ENCODE results near the gene WDFY4.

WDFY4 gene

GRCh38 chr10:48939790-48940325 is 255.2 kb downstream of the WDFY4 start, which contains the start of gene LRRC18:
LRRC18 (minus strand) TSS chr10:48939840; CDS start chr10:48914155, 25,685 bp downstream.
- H3K9me3 ChIP-seq (ENCODE audit: control insufficient read depth in 5 of 5, low read length in 5 of 5) = no peaks in the 10 kb centered on the region
- peaks cover 0 to 2% (median 0%) of the 10 kb centered on the region in 5 donors for H3K4me1 ChIP-seq (ENCODE audit: control insufficient read depth in 5 of 5, insufficient read depth in 5 of 5, low read length in 5 of 5)
- H3K27me3 ChIP-seq (ENCODE audit: control insufficient read depth in 5 of 5, insufficient read depth in 4 of 5, low read length in 5 of 5) = no peaks in the 10 kb centered on the region
- H3K4me3 ChIP-seq (ENCODE audit: low read depth in 1 of 5, low read length in 5 of 5) = no peak within 1 kb of the TSS
- H3K27ac ChIP-seq (ENCODE audit: low read depth, low read length) = no peak within 1 kb of the TSS
- H3K9ac ChIP-seq (ENCODE audit: low read length in 5 of 5) = no peak within 1 kb of the TSS
- no peaks in the 10 kb centered on the region for H3K36me3 ChIP-seq (ENCODE audit: control insufficient read depth in 5 of 5, insufficient read depth in 5 of 5, low read length in 5 of 5)

DNA sequence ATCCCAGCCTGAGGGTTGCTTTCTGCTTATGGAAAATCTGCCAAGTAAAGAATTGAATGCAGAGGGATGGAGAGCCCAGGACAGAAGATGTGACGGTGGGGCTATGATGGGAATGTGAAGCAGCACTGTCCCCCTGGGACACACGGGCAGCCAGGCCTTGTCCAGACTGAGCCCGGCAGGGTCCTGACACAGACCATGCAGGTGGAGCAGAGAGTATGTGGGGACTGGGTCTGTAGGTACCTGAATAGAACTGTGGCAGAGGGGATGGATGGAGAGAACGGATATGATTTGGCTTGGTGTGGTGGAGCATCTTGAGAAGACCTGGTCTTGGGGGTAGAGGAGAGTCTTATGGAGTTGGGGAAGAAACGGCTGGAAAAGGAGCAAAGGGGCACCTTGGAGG is 255.7 kb downstream of the WDFY4 start:
- Histone ChIP-seq H3K27ac (ENCODE audit: low read depth, low read length) (no peak overlapping the region), H3K4me3 (ENCODE audit: low read depth in 1 of 5, low read length in 5 of 5) (no peak overlapping the region), H3K9ac (ENCODE audit: low read length in 5 of 5) (no peak overlapping the region), H3K9me3 (ENCODE audit: control insufficient read depth in 5 of 5, low read length in 5 of 5) (no peaks in the 10 kb centered on the region), H3K36me3 (ENCODE audit: control insufficient read depth in 5 of 5, insufficient read depth in 5 of 5, low read length in 5 of 5) (no peaks in the 10 kb centered on the region), H3K4me1 (ENCODE audit: control insufficient read depth in 5 of 5, insufficient read depth in 5 of 5, low read length in 5 of 5) (no peaks in the 10 kb centered on the region), H3K27me3 (ENCODE audit: control insufficient read depth in 5 of 5, insufficient read depth in 4 of 5, low read length in 5 of 5) (no peaks in the 10 kb centered on the region)

GRCh38 chr10:48940958-48941357 is 256.3 kb downstream of the WDFY4 start:
- H3K36me3 ChIP-seq (ENCODE audit: control insufficient read depth in 5 of 5, insufficient read depth in 5 of 5, low read length in 5 of 5) = no peaks in the 10 kb centered on the region
- no peaks in the 10 kb centered on the region for H3K9me3 ChIP-seq (ENCODE audit: control insufficient read depth in 5 of 5, low read length in 5 of 5)
- no peaks in the 10 kb centered on the region for H3K27me3 ChIP-seq (ENCODE audit: control insufficient read depth in 5 of 5, insufficient read depth in 4 of 5, low read length in 5 of 5)
- H3K27ac ChIP-seq (ENCODE audit: low read depth, low read length) = no peak overlapping the region
- no peaks in the 10 kb centered on the region for H3K4me1 ChIP-seq (ENCODE audit: control insufficient read depth in 5 of 5, insufficient read depth in 5 of 5, low read length in 5 of 5)
- H3K4me3 ChIP-seq (ENCODE audit: low read depth in 1 of 5, low read length in 5 of 5) = no peak overlapping the region
- H3K9ac ChIP-seq (ENCODE audit: low read length in 5 of 5) = no peak overlapping the region

GRCh38 chr10:48941427-48942075 is 256.9 kb downstream of the WDFY4 start:
- H3K27me3 ChIP-seq (ENCODE audit: control insufficient read depth in 5 of 5, insufficient read depth in 4 of 5, low read length in 5 of 5) = no peaks in the 10 kb centered on the region
- no peaks in the 10 kb centered on the region for H3K9me3 ChIP-seq (ENCODE audit: control insufficient read depth in 5 of 5, low read length in 5 of 5)
- H3K36me3 ChIP-seq (ENCODE audit: control insufficient read depth in 5 of 5, insufficient read depth in 5 of 5, low read length in 5 of 5) = peaks cover 0 to 1% (median 0%) of the 10 kb centered on the region in 5 donors
- H3K4me1 ChIP-seq (ENCODE audit: control insufficient read depth in 5 of 5, insufficient read depth in 5 of 5, low read length in 5 of 5) = no peaks in the 10 kb centered on the region
- no peak overlapping the region for H3K4me3 ChIP-seq (ENCODE audit: low read depth in 1 of 5, low read length in 5 of 5)
- H3K27ac ChIP-seq (ENCODE audit: low read depth, low read length) = no peak overlapping the region
- no peak overlapping the region for H3K9ac ChIP-seq (ENCODE audit: low read length in 5 of 5)

- no peak overlapping the region for H3K9ac ChIP-seq (ENCODE audit: low read length in 5 of 5)
- no peak overlapping the region for H3K4me3 ChIP-seq (ENCODE audit: low read depth in 1 of 5, low read length in 5 of 5)
Measured at GRCh38 chr10:48943096-48943495, 258.4 kb downstream of the WDFY4 start.

DNA sequence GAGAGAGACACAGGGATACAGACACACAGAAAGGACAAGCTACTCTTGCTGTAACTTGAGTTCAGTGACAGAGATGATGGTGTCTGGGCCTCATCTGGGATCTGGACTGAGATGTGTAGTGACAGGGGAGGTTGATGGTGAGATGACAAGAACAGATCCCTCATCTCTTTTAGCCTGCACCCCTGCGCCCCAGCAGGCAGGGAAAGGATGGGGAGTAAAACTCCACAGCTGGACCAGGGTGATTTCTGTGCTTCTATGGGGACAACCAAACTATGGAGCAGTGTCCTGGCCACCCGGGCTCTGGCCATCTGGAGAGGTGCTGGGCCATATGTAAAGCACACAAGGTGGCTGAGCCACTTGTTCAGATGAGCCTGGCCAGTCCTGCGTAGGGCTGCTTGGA is 259.5 kb downstream of the WDFY4 start:
- H3K9me3 ChIP-seq (ENCODE audit: control insufficient read depth in 5 of 5, low read length in 5 of 5) = no peaks in the 10 kb centered on the region
- no peak overlapping the region for H3K27ac ChIP-seq (ENCODE audit: low read depth, low read length)
- H3K4me1 ChIP-seq (ENCODE audit: control insufficient read depth in 5 of 5, insufficient read depth in 5 of 5, low read length in 5 of 5) = peaks cover 0 to 4% (median 2%) of the 10 kb centered on the region in 5 donors
- peaks cover 0 to 11% (median 0%) of the 10 kb centered on the region in 5 donors for H3K36me3 ChIP-seq (ENCODE audit: control insufficient read depth in 5 of 5, insufficient read depth in 5 of 5, low read length in 5 of 5)
- H3K27me3 ChIP-seq (ENCODE audit: control insufficient read depth in 5 of 5, insufficient read depth in 4 of 5, low read length in 5 of 5) = peaks cover 0 to 2% (median 0%) of the 10 kb centered on the region in 5 donors
- H3K9ac ChIP-seq (ENCODE audit: low read length in 5 of 5) = no peak overlapping the region
- no peak overlapping the region for H3K4me3 ChIP-seq (ENCODE audit: low read depth in 1 of 5, low read length in 5 of 5)

More at GRCh38 chr10:48943096-48943495, 258.4 kb downstream of the WDFY4 start:
- Histone ChIP-seq H3K36me3 (ENCODE audit: control insufficient read depth in 5 of 5, insufficient read depth in 5 of 5, low read length in 5 of 5) (peaks cover 0 to 11% (median 0%) of the 10 kb centered on the region in 5 donors), H3K27ac (ENCODE audit: low read depth, low read length) (no peak overlapping the region), H3K9me3 (ENCODE audit: control insufficient read depth in 5 of 5, low read length in 5 of 5) (no peaks in the 10 kb centered on the region), H3K27me3 (ENCODE audit: control insufficient read depth in 5 of 5, insufficient read depth in 4 of 5, low read length in 5 of 5) (no peaks in the 10 kb centered on the region), H3K4me1 (ENCODE audit: control insufficient read depth in 5 of 5, insufficient read depth in 5 of 5, low read length in 5 of 5) (peaks cover 0 to 4% (median 2%) of the 10 kb centered on the region in 5 donors)

GRCh38 chr10:48945441-48946130 is 260.9 kb downstream of the WDFY4 start:
- no peak overlapping the region for H3K4me3 ChIP-seq (ENCODE audit: low read depth in 1 of 5, low read length in 5 of 5)
- peaks cover 0 to 11% (median 0%) of the 10 kb centered on the region in 5 donors for H3K36me3 ChIP-seq (ENCODE audit: control insufficient read depth in 5 of 5, insufficient read depth in 5 of 5, low read length in 5 of 5)
- H3K27ac ChIP-seq (ENCODE audit: low read depth, low read length) = no peak overlapping the region

DNA sequence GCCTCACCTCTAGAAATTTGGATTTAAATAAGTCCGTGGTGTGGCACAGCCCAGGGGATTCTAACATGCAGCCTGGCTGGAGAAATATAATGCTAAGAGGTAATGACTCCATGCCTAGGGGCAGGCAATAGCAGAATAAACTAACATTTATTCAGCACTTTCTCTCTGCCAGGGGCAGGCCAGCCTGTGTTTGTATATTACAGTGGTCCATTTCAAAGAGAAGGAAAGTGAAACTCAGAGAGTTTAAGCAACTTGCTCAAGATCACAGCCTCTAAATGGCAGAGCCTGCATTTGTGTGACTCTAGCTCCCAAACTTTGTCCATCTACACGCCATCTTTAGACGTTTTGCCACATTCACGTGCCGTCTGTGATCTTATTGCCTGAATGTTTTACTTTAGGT is 261.7 kb downstream of the WDFY4 start:
- no peaks in the 10 kb centered on the region for H3K9me3 ChIP-seq (ENCODE audit: control insufficient read depth in 5 of 5, low read length in 5 of 5)
- peaks cover 0 to 14% (median 0%) of the 10 kb centered on the region in 5 donors for H3K36me3 ChIP-seq (ENCODE audit: control insufficient read depth in 5 of 5, insufficient read depth in 5 of 5, low read length in 5 of 5)
- H3K27me3 ChIP-seq (ENCODE audit: control insufficient read depth in 5 of 5, insufficient read depth in 4 of 5, low read length in 5 of 5) = peaks cover 0 to 2% (median 0%) of the 10 kb centered on the region in 5 donors
- H3K4me1 ChIP-seq (ENCODE audit: control insufficient read depth in 5 of 5, insufficient read depth in 5 of 5, low read length in 5 of 5) = peaks cover 0 to 4% (median 2%) of the 10 kb centered on the region in 5 donors
- H3K9ac ChIP-seq (ENCODE audit: low read length in 5 of 5) = no peak overlapping the region
- no peak overlapping the region for H3K4me3 ChIP-seq (ENCODE audit: low read depth in 1 of 5, low read length in 5 of 5)
- no peak overlapping the region for H3K27ac ChIP-seq (ENCODE audit: low read depth, low read length)

More at GRCh38 chr10:48945441-48946130, 260.9 kb downstream of the WDFY4 start:
- H3K4me1 ChIP-seq (ENCODE audit: control insufficient read depth in 5 of 5, insufficient read depth in 5 of 5, low read length in 5 of 5) = peaks cover 0 to 4% (median 2%) of the 10 kb centered on the region in 5 donors
- no peak overlapping the region for H3K9ac ChIP-seq (ENCODE audit: low read length in 5 of 5)
- H3K27me3 ChIP-seq (ENCODE audit: control insufficient read depth in 5 of 5, insufficient read depth in 4 of 5, low read length in 5 of 5) = peaks cover 0 to 2% (median 0%) of the 10 kb centered on the region in 5 donors
- H3K9me3 ChIP-seq (ENCODE audit: control insufficient read depth in 5 of 5, low read length in 5 of 5) = no peaks in the 10 kb centered on the region

DNA sequence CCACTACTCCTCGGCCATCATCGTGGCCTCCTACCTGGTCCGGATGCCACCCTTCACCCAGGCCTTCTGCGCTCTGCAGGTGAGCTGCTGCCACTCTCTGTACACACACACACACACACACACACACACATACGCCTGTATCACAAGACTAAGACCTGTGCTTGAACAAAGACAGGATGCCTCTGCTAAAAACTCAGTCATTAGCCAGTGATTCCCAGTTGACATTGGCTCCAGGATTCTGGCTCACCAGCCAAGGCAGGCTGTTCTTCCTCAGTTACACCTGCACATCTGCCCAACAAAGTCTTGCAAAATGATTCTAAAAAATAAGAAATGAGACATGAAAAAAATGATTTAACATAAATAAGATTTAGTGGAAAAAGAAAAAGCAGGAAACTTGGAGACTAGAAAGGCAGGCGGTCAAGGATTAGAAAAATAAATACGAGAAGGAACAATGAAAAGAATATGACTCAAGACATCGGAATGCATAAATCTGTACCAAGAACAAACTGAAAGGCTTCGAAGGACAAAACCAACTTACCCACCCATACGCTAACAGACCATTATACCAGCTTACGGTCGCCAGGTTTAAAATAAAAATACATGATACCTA is 262.3 kb downstream of the WDFY4 start:
- Histone ChIP-seq H3K9ac (ENCODE audit: low read length in 5 of 5) (no peak overlapping the region), H3K27ac (ENCODE audit: low read depth, low read length) (no peak overlapping the region), H3K36me3 (ENCODE audit: control insufficient read depth in 5 of 5, insufficient read depth in 5 of 5, low read length in 5 of 5) (peaks cover 0 to 14% (median 0%) of the 10 kb centered on the region in 5 donors)

More for the DNA sequence above, 262.3 kb downstream of the WDFY4 start:
- H3K4me3 ChIP-seq (ENCODE audit: low read depth in 1 of 5, low read length in 5 of 5) = no peak overlapping the region
- H3K27me3 ChIP-seq (ENCODE audit: control insufficient read depth in 5 of 5, insufficient read depth in 4 of 5, low read length in 5 of 5) = peaks cover 0 to 2% (median 0%) of the 10 kb centered on the region in 5 donors
- H3K9me3 ChIP-seq (ENCODE audit: control insufficient read depth in 5 of 5, low read length in 5 of 5) = no peaks in the 10 kb centered on the region
- peaks cover 0 to 4% (median 2%) of the 10 kb centered on the region in 5 donors for H3K4me1 ChIP-seq (ENCODE audit: control insufficient read depth in 5 of 5, insufficient read depth in 5 of 5, low read length in 5 of 5)
